ENCODE results near the gene MRAS. TPM values are rescaled to one million over a fixed set of nuclear protein-coding genes. Genes with fewer than 3 reads are reported as not detected.
A peak's percentile ranks its signal among the peaks of the same experiment; 100 is the strongest.

MRAS gene
- total RNA-seq, 1 donor from 2014 or later, result 349 TPM

- no peaks in the 10 kb centered on the region for H3K36me3 ChIP-seq
- intact Hi-C loops (cut with micrococcal nuclease), result no loop called here
- peak overlapping the region; percentile 71 for H3K4me3 ChIP-seq
- H3K9me3 ChIP-seq (replicated peaks), result no peaks in the 10 kb centered on the region
- peaks cover 26% of the 10 kb centered on the region for H3K4me1 ChIP-seq
- no peak for TF ChIP-seq CTCF (IDR thresholded peaks at IDR 0.05; ENCODE audit: borderline replicate concordance)
- H3K27me3 ChIP-seq (ENCODE audit: low read depth), result peaks cover 72% of the 10 kb centered on the region
- DNase-seq, result no peak
- H3K27ac ChIP-seq (replicated peaks), result no peak overlapping the region
These were observed 86.7 kb downstream of the MRAS start for GRCh38 chr3:138434875-138435772.

GRCh38 chr3:138435840-138436239, 87.5 kb downstream of the MRAS start:
- Histone ChIP-seq H3K9me3 (replicated peaks) (no peaks in the 10 kb centered on the region), H3K4me3 (peak overlapping the region; percentile 71), H3K27me3 (ENCODE audit: low read depth) (peaks cover 65% of the 10 kb centered on the region), H3K27ac (replicated peaks) (no peak overlapping the region), H3K4me1 (peaks cover 32% of the 10 kb centered on the region), H3K36me3 (no peaks in the 10 kb centered on the region)
- no peak for DNase-seq
- no peak for TF ChIP-seq CTCF (IDR thresholded peaks at IDR 0.05; ENCODE audit: borderline replicate concordance)
- intact Hi-C loops (cut with micrococcal nuclease), result no loop called here

GRCh38 chr3:138437281-138437680, 88.9 kb downstream of the MRAS start:
- no peaks in the 10 kb centered on the region for H3K9me3 ChIP-seq (replicated peaks)
- DNase-seq, result no peak
- H3K4me3 ChIP-seq, result no peak overlapping the region
- no peak for TF ChIP-seq CTCF (IDR thresholded peaks at IDR 0.05; ENCODE audit: borderline replicate concordance)
- peaks cover 33% of the 10 kb centered on the region for H3K4me1 ChIP-seq
- H3K27me3 ChIP-seq (ENCODE audit: low read depth), result peaks cover 51% of the 10 kb centered on the region
- H3K36me3 ChIP-seq, result no peaks in the 10 kb centered on the region
- no peak overlapping the region for H3K27ac ChIP-seq (replicated peaks)
- intact Hi-C loops (cut with micrococcal nuclease), result no loop called here

GRCh38 chr3:138438896-138439295, 90.5 kb downstream of the MRAS start:
- Histone ChIP-seq H3K36me3 (no peaks in the 10 kb centered on the region), H3K4me3 (no peak overlapping the region), H3K9me3 (replicated peaks) (no peaks in the 10 kb centered on the region), H3K27ac (replicated peaks) (no peak overlapping the region), H3K4me1 (peaks cover 31% of the 10 kb centered on the region), H3K27me3 (ENCODE audit: low read depth) (peaks cover 35% of the 10 kb centered on the region)
- TF ChIP-seq CTCF (IDR thresholded peaks at IDR 0.05; ENCODE audit: borderline replicate concordance), result no peak
- DNase-seq, result no peak
- intact Hi-C loops (cut with micrococcal nuclease), result no loop called here

GRCh38 chr3:138439646-138440045, 91.3 kb downstream of the MRAS start:
- Histone ChIP-seq H3K27me3 (ENCODE audit: low read depth) (peaks cover 27% of the 10 kb centered on the region), H3K27ac (replicated peaks) (no peak overlapping the region), H3K4me1 (peaks cover 23% of the 10 kb centered on the region), H3K36me3 (no peaks in the 10 kb centered on the region), H3K9me3 (replicated peaks) (no peaks in the 10 kb centered on the region), H3K4me3 (no peak overlapping the region)
- intact Hi-C loops (cut with micrococcal nuclease), result no loop called here
- TF ChIP-seq CTCF (IDR thresholded peaks at IDR 0.05; ENCODE audit: borderline replicate concordance), result no peak
- no peak for DNase-seq
